Retinal pigment epithelial cell (primary cell): ENCODE measurements around the gene PLBD1.

Source experiments
- DNase-seq: peaks from one replicate; pipeline ENCODE4 v3.0.0-alpha.2; 2010; ENCODE audit warnings: low read depth
- H3K4me3 ChIP-seq: 2 replicates; pipeline ENCODE4 v1.5.1; 2011; ENCODE audit warnings: mild to moderate bottlenecking, low read length, control low read depth, moderate library complexity
- CTCF ChIP-seq: conservative IDR thresholded peaks from 2 replicates; pipeline ENCODE4 v1.5.1; 2011; ENCODE audit warnings: low read depth, low read length, control low read depth, inconsistent platforms

Gene PLBD1

DNA sequence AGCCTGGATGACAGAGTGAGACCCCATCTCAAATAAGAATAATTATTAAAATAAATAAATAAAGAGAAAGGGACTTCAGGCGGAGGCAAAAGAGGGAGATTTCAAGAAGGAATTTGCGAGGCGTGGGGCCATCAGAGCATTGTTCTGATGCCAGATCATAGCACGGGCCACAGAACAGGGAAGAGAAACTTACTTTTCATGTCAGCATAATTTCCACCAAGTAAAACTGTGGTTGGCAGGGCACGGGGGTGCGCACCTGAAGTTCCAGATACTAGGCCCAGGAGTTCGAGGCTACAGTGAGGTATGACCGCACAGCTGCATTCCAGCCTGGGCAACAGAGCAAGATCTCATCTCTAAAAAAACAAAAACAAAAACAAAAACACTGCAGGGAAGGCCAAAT, 11.0 kb upstream of the PLBD1 start:
- no peak for TF ChIP-seq CTCF
- H3K4me3 ChIP-seq = no peak overlapping the region
- DNase-seq = no peak

DNA sequence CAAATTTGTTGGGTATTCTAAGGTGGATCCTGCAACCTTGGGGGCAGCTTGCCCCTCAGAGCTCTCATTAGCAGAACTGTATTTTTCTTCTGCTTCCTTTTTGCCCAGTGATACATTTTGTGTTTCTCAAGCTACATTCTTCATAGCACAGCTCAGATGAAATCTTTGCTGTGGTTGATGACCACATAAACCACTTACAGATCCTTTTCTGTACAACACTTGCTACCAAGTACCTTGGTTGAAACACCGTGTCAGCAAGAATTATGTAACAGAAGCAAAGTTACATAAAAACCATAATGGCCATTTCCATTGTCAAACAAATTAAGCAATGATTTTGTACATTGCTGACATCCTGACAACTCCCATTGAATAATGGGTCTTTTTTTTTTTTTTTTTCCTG, 9.7 kb upstream of the PLBD1 start:
- H3K4me3 ChIP-seq = no peak overlapping the region
- TF ChIP-seq CTCF = no peak
- no peak for DNase-seq

GRCh38 chr12:14576896-14577295, 9.2 kb upstream of the PLBD1 start:
- H3K4me3 ChIP-seq = no peak overlapping the region
- no peak for DNase-seq
- no peak for TF ChIP-seq CTCF

DNA sequence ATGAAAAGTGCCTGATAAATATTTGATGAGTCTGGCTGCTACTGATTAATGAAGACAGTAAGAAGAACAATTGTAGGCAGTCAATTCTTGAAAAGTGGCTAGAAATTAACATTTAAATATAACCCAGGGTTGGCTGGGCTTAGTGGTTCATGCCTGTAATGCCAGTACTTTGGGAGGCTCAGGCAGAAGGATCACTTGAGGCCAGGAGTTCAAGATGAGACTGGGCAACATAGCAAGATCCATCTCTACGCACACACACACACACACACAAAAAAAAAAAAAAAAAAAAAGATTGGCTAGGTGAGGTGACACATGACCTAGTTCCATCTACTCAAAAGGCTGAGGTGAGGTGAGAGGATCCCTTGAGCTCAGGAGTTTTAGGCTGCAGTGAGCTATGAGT, 7.9 kb upstream of the PLBD1 start:
- TF ChIP-seq CTCF = no peak
- no peak overlapping the region for H3K4me3 ChIP-seq
- DNase-seq = no peak

- no peak for DNase-seq
- TF ChIP-seq CTCF = no peak
- H3K4me3 ChIP-seq = no peak overlapping the region
Measured at GRCh38 chr12:14573118-14573517, 5.4 kb upstream of the PLBD1 start.

DNA sequence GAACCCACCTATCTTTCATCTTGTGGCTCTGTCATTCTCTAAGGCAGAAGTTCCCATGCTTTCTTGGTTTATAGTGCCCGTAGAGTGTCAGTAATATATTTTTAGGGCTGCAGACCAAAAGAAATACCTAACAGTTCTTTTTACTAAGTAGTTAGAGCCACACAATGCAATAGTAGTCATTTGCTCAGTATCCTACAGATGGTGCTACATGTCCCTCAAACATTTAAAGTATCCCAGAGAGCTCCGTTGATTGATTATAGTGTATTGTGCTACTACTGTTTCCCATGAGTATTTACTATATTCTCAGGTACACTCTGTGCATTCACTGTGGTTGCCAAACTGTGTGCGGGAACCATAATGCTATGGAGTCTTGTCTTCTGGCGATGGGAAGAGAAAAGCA, 4.7 kb upstream of the PLBD1 start:
- no peak overlapping the region for H3K4me3 ChIP-seq
- no peak for DNase-seq
- TF ChIP-seq CTCF = no peak

DNA sequence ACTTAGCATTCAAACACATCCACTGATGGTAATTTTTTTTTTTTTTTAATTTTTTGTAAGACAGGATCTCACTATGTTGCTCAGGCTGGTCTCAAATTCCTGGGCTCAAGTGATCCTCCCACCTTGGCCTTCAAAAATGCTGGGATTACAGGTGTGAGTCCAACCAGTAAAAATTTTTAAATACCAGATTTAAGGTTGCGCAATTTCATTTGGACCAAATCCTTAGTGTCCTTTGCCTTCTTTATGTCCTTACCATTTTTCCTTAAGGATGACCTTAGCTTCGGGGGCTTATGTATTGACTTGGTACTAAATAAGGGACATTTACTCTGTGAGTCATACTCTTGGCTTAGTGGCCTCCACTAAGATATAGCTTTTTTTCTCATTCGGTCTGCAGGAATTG, 4.1 kb upstream of the PLBD1 start:
- no peak for DNase-seq
- H3K4me3 ChIP-seq = no peak overlapping the region
- TF ChIP-seq CTCF = no peak
